Measurements from ENCODE around the gene FBXW8.

Gene FBXW8

GRCh38 chr12:116990971-116991966 is 80.5 kb downstream of the FBXW8 start:
- DNase-seq (ENCODE audit: low spot score): no peak

DNA sequence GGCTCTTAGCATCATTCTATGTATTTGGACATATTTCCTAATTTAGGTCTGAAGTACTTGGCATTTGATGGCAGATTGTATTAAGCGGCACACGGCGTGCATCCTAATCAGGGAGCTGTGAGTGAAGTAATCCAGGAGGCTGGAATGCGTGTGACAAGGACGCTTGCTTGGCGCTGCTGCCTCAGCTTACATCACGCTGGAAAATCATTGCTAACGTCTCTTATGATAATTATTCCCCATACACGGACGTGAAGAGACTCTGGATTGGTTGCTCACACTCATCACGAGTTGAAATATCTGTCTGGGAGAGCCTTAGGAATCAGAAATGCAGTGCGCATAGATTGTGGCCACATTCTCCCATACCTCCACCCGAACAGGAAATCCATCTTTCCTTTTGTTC is 85.3 kb downstream of the FBXW8 start:
- DNase-seq (ENCODE audit: low spot score): no peak

DNA sequence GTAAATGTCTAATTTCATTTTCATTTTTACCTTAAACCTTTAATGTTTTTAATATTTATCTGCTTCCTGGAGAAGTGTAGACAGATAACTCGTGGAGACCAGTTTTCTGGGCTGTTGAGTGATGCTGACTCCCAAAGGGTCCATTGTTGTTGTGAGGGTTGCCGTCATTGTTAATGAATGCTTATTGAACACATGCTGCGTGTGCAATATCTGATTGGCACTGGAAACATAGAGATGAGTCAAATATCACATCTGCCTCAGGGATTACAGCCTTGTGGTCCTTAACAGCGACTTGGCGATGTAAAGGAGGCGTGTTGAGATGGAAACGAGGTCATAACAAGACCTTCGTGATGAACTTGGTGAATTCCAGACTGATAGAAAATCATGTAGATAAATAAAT is 85.9 kb downstream of the FBXW8 start:
- no peak for DNase-seq (ENCODE audit: low spot score)

DNA sequence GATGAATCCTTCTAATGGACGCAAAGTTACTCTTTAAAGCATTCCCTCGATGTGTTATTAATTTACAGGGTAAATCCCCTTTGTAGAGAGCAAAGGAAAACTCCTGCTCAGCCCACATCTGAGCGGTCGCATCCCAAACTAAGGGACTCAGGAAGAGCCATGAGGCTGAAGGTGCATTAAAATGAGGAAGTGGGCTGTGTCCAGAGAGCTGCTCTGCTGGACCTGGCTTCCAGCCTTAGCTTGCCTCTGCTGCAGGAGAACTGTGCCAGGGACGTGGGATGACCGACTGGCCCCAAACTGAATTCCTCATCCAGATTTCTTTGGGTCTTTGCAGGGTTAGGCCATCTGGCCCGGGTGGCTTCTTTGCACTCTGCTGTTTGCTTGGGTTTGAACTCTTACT is 88.3 kb downstream of the FBXW8 start:
- no peak for DNase-seq (ENCODE audit: low spot score)

- DNase-seq (ENCODE audit: low spot score): no peak
Observed at GRCh38 chr12:117000316-117000715, 89.6 kb downstream of the FBXW8 start.

GRCh38 chr12:117002051-117002817 is 91.5 kb downstream of the FBXW8 start:
- no peak for DNase-seq (ENCODE audit: low spot score)

DNA sequence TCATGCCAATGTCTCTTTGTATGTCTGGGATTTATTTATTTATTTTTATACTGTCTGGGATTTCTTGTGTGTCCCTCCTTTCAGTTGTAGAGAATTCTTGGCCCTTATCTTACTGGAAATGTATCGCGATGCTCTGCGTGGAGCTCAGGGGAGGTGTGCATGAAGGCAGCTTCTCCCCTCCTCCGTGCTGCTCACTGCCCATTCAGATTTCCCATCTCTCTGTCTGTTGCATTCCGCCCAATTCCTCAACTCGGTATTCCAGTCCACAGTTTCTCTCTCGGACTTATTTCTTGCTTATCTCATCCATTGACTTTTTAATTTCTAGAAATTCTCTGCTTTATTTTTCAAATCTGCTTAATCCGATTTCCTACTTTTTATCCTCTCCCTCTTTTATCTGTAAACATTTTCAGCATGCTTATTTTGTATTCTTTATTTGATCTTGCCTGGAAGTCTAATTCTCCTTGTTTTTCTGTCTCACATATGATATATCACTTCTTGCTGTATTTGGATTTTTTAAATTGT is 93.2 kb downstream of the FBXW8 start:
- no peak for DNase-seq (ENCODE audit: low spot score)

GRCh38 chr12:117005417-117006046 is 94.8 kb downstream of the FBXW8 start:
- DNase-seq (ENCODE audit: low spot score): no peak

GRCh38 chr12:117006333-117006732 is 95.6 kb downstream of the FBXW8 start:
- no peak for DNase-seq (ENCODE audit: low spot score)

GRCh38 chr12:117007577-117007976 is 96.8 kb downstream of the FBXW8 start:
- DNase-seq (ENCODE audit: low spot score): no peak

DNA sequence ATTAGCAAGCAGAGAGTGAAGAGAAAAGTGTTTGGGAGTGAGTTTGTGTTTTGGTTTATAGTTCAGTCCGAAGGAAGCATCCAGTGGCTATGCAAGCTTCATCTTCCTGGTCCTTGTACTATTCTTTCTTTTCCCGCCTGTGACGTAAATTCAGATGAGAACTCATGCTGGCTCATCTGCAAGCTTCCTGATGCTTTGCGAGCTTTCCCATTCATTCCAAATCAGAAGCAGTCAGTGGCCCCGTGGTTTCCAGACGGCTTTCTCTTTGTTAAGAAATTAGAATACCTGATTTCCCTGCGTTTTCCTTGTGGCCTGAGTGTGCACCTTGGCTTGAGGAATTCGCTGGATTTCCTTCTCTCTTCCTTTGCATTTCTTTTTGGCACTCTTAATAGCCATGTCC is 99.0 kb downstream of the FBXW8 start:
- DNase-seq (ENCODE audit: low spot score): no peak

DNA sequence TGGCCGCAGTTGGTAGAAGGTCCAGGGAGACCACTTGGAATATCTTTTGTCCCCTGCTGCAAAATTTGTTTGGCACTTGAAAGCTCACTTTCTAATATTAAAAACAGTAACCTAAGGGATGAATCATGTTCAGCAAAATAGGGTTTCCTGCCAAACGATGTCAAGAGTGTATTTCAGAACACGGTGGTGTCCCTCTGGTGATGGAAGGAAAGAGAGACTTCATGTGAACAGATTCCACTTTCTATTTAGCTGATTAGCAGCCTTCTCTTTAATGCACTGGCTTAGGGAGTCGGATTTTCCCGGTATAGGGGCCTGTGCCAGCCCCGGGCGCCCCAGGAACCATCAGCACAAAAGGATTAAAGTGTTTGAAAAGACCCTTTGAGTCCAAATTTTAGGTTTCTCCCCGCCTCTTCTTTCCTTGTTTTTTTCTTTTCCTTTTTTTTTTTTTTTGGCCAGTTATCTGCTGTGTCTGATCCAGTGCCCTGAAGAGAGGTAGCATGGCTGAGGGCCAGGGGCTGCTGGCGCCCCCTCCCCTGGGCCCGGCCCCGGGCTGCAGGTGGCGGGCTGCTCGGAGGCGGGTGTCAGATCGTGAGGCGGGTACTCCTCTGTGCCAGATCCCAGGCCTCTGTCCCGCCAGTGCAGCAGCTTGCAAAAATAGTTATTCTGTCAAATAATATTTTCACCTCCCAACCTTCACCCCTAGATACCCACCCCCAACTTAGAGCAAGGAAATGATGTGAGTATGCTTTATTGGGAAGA is 100.1 kb downstream of the FBXW8 start:
- no peak for DNase-seq (ENCODE audit: low spot score)

GRCh38 chr12:117011988-117012805 is 101.4 kb downstream of the FBXW8 start:
- no peak for DNase-seq (ENCODE audit: low spot score)

DNA sequence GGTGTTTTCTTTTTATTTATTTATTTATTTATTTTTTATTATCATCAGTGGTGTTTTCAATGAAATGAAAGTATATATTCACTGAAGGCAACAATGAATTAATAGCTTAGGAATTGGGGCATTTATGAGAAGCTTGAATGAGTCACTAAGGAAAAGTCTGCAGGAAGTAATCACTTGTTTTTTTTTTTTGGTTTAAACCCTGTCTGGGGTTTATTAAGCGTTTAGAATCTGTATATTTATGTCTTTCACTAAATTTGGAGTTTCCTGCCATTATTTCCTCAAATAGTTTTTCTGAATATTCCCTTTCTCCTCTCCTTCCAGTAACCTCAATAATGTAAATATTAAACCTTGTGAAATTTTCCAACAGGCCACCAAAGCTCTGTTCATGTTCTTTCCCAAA is 103.0 kb downstream of the FBXW8 start:
- no peak for DNase-seq (ENCODE audit: low spot score)

DNA sequence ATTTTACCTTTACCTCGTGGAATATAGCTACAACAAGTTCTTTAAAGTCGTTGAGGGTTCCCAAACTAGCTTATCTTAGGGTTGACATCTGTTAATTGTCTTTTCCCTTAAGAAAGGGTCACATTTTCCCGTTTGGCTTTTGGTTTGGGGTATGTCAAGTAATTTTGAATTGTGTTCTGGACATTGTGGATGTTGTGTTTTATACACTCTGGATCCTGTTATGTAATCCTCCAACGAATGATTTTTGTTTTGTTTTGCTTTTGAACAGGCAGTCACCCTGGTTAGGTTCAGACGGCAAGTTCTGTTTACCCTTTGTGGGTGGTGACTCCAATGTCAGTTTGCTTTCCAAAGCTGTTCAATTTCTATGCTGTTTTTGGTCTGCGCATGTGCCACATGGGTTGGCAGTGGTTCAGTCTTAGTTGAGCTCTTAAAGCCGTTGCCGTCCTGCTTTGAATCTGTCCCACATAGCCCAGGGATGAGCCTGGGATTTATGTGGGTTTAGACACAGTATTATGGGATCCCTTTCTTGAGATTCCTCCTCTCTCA is 103.7 kb downstream of the FBXW8 start:
- no peak for DNase-seq (ENCODE audit: low spot score)

GRCh38 chr12:117015811-117016210 is 105.1 kb downstream of the FBXW8 start:
- DNase-seq (ENCODE audit: low spot score): no peak

DNA sequence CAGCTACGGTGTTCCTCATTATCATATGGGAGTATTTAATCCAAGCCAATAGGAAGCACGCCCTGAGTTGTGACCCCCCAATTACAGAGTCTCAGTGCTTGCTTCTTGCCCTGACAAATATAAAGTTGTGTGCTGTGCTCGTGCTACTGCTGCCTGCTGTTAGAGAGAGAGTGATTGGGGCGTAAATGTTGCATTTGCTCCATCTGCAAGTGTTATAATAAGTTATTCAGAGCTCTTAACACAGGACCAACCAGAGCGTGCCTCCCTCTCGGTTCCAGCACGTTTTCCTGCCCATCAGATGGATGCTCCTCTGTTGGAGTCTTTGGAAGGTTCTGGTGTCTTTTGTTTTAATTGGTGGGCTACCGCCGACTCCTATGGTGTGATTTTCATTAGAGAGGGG is 107.1 kb downstream of the FBXW8 start:
- no peak for DNase-seq (ENCODE audit: low spot score)

GRCh38 chr12:117018276-117018675 is 107.5 kb downstream of the FBXW8 start:
- no peak for DNase-seq (ENCODE audit: low spot score)

DNA sequence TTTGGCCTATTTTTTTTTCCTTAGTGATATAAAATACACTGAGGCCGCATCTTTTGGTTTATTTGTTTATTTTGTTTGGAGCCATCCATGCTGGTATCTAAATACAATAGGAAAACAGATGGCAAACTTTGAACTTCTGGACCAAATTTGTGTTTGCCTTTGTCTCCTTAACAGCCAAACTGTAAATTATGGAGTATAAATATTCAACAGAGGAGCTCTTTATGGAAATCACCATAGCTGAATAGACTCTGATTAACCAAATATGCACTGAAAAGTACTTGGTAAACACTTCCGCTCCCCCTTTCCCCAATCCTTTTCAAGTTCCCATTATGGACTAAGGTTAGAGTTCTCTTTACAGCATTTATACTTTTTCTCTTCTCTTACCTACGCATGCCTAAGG is 107.9 kb downstream of the FBXW8 start:
- no peak for DNase-seq (ENCODE audit: low spot score)

DNA sequence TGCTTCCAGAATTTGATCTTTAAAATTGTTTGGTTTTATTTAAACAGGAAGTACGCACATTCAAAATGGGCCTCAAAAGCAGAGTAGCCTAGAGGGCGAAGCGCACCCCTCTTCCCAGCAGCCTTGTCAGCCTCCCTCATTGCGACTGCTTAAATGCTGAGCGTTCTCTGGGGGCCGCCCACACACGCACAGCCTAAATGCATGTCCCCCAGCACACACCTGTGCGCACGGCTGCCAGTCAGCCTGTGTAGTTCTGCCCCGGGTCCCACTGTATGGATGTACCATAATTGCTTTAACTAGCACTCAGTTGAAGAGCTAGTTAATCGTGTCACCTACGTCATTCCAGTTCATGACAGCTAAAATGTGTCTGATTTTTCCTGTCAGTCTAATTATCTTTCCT is 109.1 kb downstream of the FBXW8 start:
- DNase-seq (ENCODE audit: low spot score): no peak
